SK-N-SH treated with all-trans-retinoic acid at 6 μM for 48 hours (cell line): ENCODE results near the gene PLEKHA4.

Source experiments
- ISL1 ChIP-seq: fragments of 250-450 bp; sonication (Bioruptor Pico); IDR thresholded peaks from 2 replicates; pipeline ENCODE4 v2.1.2; 2022; ENCODE audit warnings: mild to moderate bottlenecking, moderate library complexity
- TOX ChIP-seq: fragments of 250-450 bp; sonication (Bioruptor Pico); IDR thresholded peaks from 2 replicates; pipeline ENCODE4 v1.8.0; 2021; ENCODE audit warnings: mild to moderate bottlenecking, moderate library complexity, borderline replicate concordance
- ZFP30 ChIP-seq: fragments of 450-650 bp; formaldehyde crosslinking; IDR thresholded peaks from 2 replicates; pipeline ENCODE4 v1.5.0; 2022; ENCODE audit warnings: mild to moderate bottlenecking, moderate library complexity
- TF ChIP-seq, protein P1 (sequence below): fragments of 250-450 bp; sonication (Bioruptor Pico); IDR thresholded peaks from 2 replicates; pipeline ENCODE4 v1.5.1; 2020; ENCODE audit warnings: low read depth, mild to moderate bottlenecking, moderate library complexity

- TF ChIP-seq ZFP30 (CRISPR knock-in tag) (no peak), ISL1 (CRISPR knock-in tag) (no peak), TOX (CRISPR knock-in tag) (no peak)
- TF ChIP-seq, protein P1, sequence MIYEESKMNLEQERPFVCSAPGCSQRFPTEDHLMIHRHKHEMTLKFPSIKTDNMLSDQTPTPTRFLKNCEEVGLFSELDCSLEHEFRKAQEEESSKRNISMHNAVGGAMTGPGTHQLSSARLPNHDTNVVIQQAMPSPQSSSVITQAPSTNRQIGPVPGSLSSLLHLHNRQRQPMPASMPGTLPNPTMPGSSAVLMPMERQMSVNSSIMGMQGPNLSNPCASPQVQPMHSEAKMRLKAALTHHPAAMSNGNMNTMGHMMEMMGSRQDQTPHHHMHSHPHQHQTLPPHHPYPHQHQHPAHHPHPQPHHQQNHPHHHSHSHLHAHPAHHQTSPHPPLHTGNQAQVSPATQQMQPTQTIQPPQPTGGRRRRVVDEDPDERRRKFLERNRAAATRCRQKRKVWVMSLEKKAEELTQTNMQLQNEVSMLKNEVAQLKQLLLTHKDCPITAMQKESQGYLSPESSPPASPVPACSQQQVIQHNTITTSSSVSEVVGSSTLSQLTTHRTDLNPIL (CRISPR knock-in tag): no peak
These were observed 63.9 kb downstream of the PLEKHA4 start for GRCh38 chr19:48804496-48804895.
